Hematopoietic multipotent progenitor cell treated with erythropoietin and hydrocortisone succinate and interleukin-3 and kit ligand, for 6 days (in vitro differentiated cells): Measurements from ENCODE around the gene MMP1.
"Not testable (repeated sequence)": the region's sequence is repeated elsewhere in the genome, so short reads cannot be mapped to it uniquely, and the experiment has no call there.

ENCODE experiments used
- DNase-seq: peaks from one replicate; pipeline ENCODE4 v3.0.0-alpha.2; 2015

MMP1 gene

GRCh38 chr11:102757823-102758549 lies 40.0 kb downstream of the MMP1 start:
- DNase-seq = peak; percentile 29

GRCh38 chr11:102753267-102753666 lies 44.7 kb downstream of the MMP1 start:
- no peak for DNase-seq

GRCh38 chr11:102751673-102752072 lies 46.3 kb downstream of the MMP1 start:
- DNase-seq = no peak

- no peak for DNase-seq
Measured at GRCh38 chr11:102749101-102749722, 48.7 kb downstream of the MMP1 start.

- DNase-seq = not testable (repeated sequence)
Measured at GRCh38 chr11:102746746-102747578, 51.0 kb downstream of the MMP1 start.
